GM18508 (cell line): ENCODE measurements around the gene APOLD1.
"Not testable (repeated sequence)": the region's sequence is repeated elsewhere in the genome, so short reads cannot be mapped to it uniquely, and the experiment has no call there.

ENCODE experiments used
- ATAC-seq: cut with Tn5 transposase; IDR thresholded peaks from one replicate; pipeline ENCODE4 v1.9.1; 2021; ENCODE audit warnings: moderate number of reproducible peaks; ENCODE audit not compliant: insufficient read depth, unreplicated experiment

APOLD1 gene

GRCh38 chr12:12837025-12837812 lies 51.8 kb downstream of the APOLD1 start:
- no peak for ATAC-seq

GRCh38 chr12:12837813-12838153 lies 52.3 kb downstream of the APOLD1 start:
- no peak for ATAC-seq

- ATAC-seq: no peak
These were observed 53.5 kb downstream of the APOLD1 start for GRCh38 chr12:12839003-12839395.

- not testable (repeated sequence) for ATAC-seq
These were observed 54.0 kb downstream of the APOLD1 start for GRCh38 chr12:12839439-12839838.

GRCh38 chr12:12839873-12840579 lies 54.6 kb downstream of the APOLD1 start:
- no peak for ATAC-seq

- no peak for ATAC-seq
These were observed 55.1 kb downstream of the APOLD1 start for GRCh38 chr12:12840580-12840899.
